Body of pancreas (tissue), 4 donors: ENCODE data around the gene CCDC91.

ENCODE experiments used
- CTCF ChIP-seq, 7 experiments: fragments of 450-650 bp in 4 of 7; fragments of 200-600 bp in 3 of 7; sonication (generic) in 3 of 7; IDR thresholded peaks; one replicate each; pipeline ENCODE4 v1.5.1; 2016 to 2019; ENCODE audit warnings: antibody characterized with exemption in 7 of 7
- POLR2A ChIP-seq, 3 donors: fragments of 450-650 bp; IDR thresholded peaks; one replicate each; pipeline ENCODE4 v1.6.1; 2016; ENCODE audit warnings: antibody characterized with exemption in 3 of 3, mild to moderate bottlenecking in 2 of 3

GRCh38 chr12:28265435-28266042 is 75.3 kb downstream of the CCDC91 start:
- no peak for TF ChIP-seq CTCF (IDR thresholded peaks at IDR 0.05)
- no peak for TF ChIP-seq POLR2A (IDR thresholded peaks at IDR 0.05)
